Mesendoderm (in vitro differentiated cells): ENCODE data around the gene STEAP1B.
"Not testable (repeated sequence)": the region's sequence is repeated elsewhere in the genome, so short reads cannot be mapped to it uniquely, and the experiment has no call there.

Experiments
- DNase-seq: peaks from one replicate; pipeline ENCODE4 v3.0.0; 2013
- H2AK5ac ChIP-seq: 2 replicates; pipeline ENCODE4 v1.6.1; 2013; ENCODE audit warnings: low read length, inconsistent platforms
- H2BK120ac ChIP-seq: 2 replicates; pipeline ENCODE4 v1.6.1; 2013; ENCODE audit warnings: low read depth, mild to moderate bottlenecking, low read length, moderate library complexity, mixed read lengths
- H2BK15ac ChIP-seq: replicated peaks from 2 replicates; pipeline ENCODE4 v1.6.1; 2013; ENCODE audit warnings: low read depth, mild to moderate bottlenecking, moderate library complexity
- H2BK5ac ChIP-seq: 2 replicates; pipeline ENCODE4 v1.6.1; 2013; ENCODE audit warnings: low read length, inconsistent platforms
- H3K18ac ChIP-seq: 2 replicates; pipeline ENCODE4 v1.6.1; 2013; ENCODE audit warnings: mild to moderate bottlenecking, low read length, mixed read lengths
- H3K23ac ChIP-seq: one replicate; pipeline ENCODE4 v1.6.1; 2013; ENCODE audit warnings: low read length
- H3K27ac ChIP-seq: 2 replicates; pipeline ENCODE4 v1.5.1; 2013; ENCODE audit warnings: low read depth, mild to moderate bottlenecking, inconsistent platforms, low read length, moderate library complexity
- H3K27me3 ChIP-seq: 2 replicates; pipeline ENCODE4 v1.6.1; 2013; ENCODE audit warnings: low read length, control low read depth, mild to moderate bottlenecking, inconsistent platforms; ENCODE audit not compliant: insufficient read depth, poor library complexity
- H3K36me3 ChIP-seq: 2 replicates; pipeline ENCODE4 v1.6.1; 2013; ENCODE audit warnings: low read length, inconsistent platforms; ENCODE audit not compliant: control insufficient read depth, insufficient read depth
- H3K4ac ChIP-seq: one replicate; pipeline ENCODE4 v1.6.1; 2013; ENCODE audit warnings: low read depth, mild to moderate bottlenecking, low read length, moderate library complexity
- H3K4me1 ChIP-seq: 2 replicates; pipeline ENCODE4 v1.6.1; 2013; ENCODE audit warnings: low read depth, low read length, inconsistent platforms; ENCODE audit not compliant: control insufficient read depth
- H3K4me2 ChIP-seq: 2 replicates; pipeline ENCODE4 v1.6.1; 2013; ENCODE audit warnings: low read length
- H3K4me3 ChIP-seq: 2 replicates; pipeline ENCODE4 v1.5.1; 2013; ENCODE audit warnings: mild to moderate bottlenecking, low read length
- H3K56ac ChIP-seq: one replicate; pipeline ENCODE4 v1.6.1; 2013; ENCODE audit warnings: low read length
- H3K79me1 ChIP-seq: 2 replicates; pipeline ENCODE4 v1.6.1; 2013; ENCODE audit warnings: low read length, inconsistent platforms
- H3K79me2 ChIP-seq: 2 replicates; pipeline ENCODE4 v1.6.1; 2013; ENCODE audit warnings: mild to moderate bottlenecking, low read length; ENCODE audit not compliant: control insufficient read depth, insufficient read depth
- H3K9ac ChIP-seq: 2 replicates; pipeline ENCODE4 v1.6.1; 2013; ENCODE audit warnings: low read length, inconsistent platforms
- H4K5ac ChIP-seq: one replicate; pipeline ENCODE4 v1.6.1; 2013; ENCODE audit warnings: low read length
- H4K8ac ChIP-seq: one replicate; pipeline ENCODE4 v1.6.1; 2013; ENCODE audit warnings: low read depth, mild to moderate bottlenecking, control low read depth, low read length, moderate library complexity
- WGBS: extraction: QIAGEN DNeasy Blood & Tissue Kit; methylation state at CpG from one replicate; pipeline ENCODE4 v1.1.7; 2013; ENCODE audit warnings: low lambda C conversion rate, missing lambda C conversion rate; ENCODE audit not compliant: insufficient coverage; ENCODE audit errors: extremely low coverage; 5-methylcytosine and 5-hydroxymethylcytosine counted together

STEAP1B gene

DNA sequence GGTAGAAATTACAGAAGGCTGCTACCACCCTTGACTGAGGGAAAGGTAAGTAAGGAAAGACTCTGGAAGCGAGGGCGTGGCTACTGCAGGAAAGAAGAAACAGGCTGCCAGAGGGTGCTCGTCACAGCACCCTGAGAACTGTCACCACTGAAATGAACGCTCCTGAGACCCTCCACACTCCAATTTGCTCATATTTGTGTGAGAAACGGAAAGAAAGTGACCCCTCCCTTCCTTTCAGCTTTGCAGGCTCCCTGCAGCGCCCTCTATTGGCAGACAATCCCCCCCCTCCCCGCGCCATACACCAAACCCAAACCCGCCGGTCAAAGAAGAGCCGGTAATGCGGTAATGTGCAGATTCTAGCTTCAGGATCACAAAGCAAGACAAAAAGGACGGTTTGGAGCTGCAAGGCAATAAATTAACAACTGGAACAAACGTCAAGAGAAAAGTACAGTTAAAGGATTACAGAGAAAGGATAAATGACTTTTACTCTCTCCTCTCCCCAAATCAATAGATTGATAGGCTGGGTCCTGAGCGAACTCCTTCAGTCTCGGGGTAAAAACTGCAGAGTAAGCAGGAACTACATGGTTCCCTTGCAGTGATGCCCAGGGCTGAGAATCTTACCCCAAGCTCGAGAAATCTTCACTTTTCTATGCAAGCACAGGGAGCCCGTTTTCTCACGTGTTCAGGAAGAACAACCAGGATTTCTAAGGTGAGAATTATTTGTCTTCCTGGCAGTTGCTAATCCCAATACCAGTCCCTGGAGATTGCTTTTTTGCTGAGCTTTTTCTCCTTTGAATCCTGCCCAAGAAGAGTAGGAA, 47.6 kb downstream of the STEAP1B start:
- peak overlapping the region; percentile 59 for H3K56ac ChIP-seq
- H2BK5ac ChIP-seq: no peak overlapping the region
- no peaks in the 10 kb centered on the region for H3K79me2 ChIP-seq
- no CpG with 5 or more reads among the region's 19 CpGs for WGBS
- H3K4me2 ChIP-seq: peak overlapping the region; percentile 19
- no peaks in the 10 kb centered on the region for H3K36me3 ChIP-seq
- peak; percentile 85 for DNase-seq
- no peak overlapping the region for H2AK5ac ChIP-seq
- no peak overlapping the region for H4K8ac ChIP-seq
- H3K4me1 ChIP-seq: peaks cover 3% of the 10 kb centered on the region
- H2BK120ac ChIP-seq: no peak overlapping the region
- peak overlapping the region; percentile 4 for H3K4ac ChIP-seq
- peak overlapping the region; percentile 17 for H3K27ac ChIP-seq
- H3K18ac ChIP-seq: peak overlapping the region; percentile 34
- peak overlapping the region; percentile 29 for H3K9ac ChIP-seq
- no peaks in the 10 kb centered on the region for H3K79me1 ChIP-seq
- H4K5ac ChIP-seq: no peak overlapping the region
- no peak overlapping the region for H2BK15ac ChIP-seq
- H3K4me3 ChIP-seq: no peak overlapping the region
- H3K27me3 ChIP-seq: no peaks in the 10 kb centered on the region
- no peak overlapping the region for H3K23ac ChIP-seq

DNA sequence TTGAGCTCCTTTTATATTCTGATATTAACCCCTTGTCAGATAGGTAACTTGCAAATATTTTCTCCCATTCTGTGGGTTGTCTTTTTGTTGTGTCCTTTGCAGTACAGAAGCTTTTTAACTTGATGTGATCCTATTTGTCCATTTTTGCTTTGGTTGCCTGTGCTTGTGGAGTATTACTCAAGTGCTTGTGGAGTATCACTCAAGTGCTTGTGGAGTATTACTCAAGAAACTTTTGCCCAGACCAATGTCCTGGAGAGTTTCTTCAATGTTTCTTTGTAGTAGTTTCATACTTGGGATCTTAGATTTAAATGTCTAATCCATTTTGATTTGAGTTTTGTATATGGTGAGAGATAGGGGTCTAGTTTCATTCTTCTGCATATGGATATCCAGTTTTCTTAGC, 50.0 kb downstream of the STEAP1B start:
- not testable (repeated sequence) for H3K79me1 ChIP-seq, H3K79me2 ChIP-seq, H3K4me1 ChIP-seq, H3K9ac ChIP-seq, H2BK120ac ChIP-seq, H2BK15ac ChIP-seq, H3K18ac ChIP-seq, H2BK5ac ChIP-seq, H3K4me3 ChIP-seq, H3K4ac ChIP-seq, H3K27me3 ChIP-seq, H3K27ac ChIP-seq, H4K8ac ChIP-seq, DNase-seq, H2AK5ac ChIP-seq, H3K23ac ChIP-seq, H4K5ac ChIP-seq, H3K56ac ChIP-seq, H3K36me3 ChIP-seq, H3K4me2 ChIP-seq

DNA sequence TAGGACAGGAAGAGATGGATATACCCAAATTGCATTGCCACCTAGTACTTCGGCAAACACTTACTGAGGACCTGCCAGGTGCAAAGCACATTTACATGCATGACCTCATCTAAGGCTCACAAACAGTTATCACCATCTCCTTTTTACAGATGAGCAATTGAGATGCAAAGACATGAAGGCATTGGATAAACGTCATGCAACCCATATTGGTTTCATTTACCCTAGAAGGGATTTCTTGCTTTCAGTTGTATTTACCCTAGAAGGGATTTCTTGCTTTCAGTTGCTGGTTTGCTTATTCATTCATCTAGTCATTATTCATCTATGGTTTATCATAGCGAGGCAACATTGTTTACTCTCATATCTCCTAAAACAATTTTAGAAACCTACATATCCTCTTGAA, 52.2 kb downstream of the STEAP1B start:
- H2BK5ac ChIP-seq: no peak overlapping the region
- WGBS: no CpG with 5 or more reads among the region's 3 CpGs
- no peak overlapping the region for H3K4ac ChIP-seq
- no peaks in the 10 kb centered on the region for H3K79me2 ChIP-seq
- H3K4me1 ChIP-seq: peaks cover 2% of the 10 kb centered on the region
- H2BK15ac ChIP-seq: no peak overlapping the region
- no peak overlapping the region for H3K56ac ChIP-seq
- no peak overlapping the region for H4K8ac ChIP-seq
- no peak overlapping the region for H3K18ac ChIP-seq
- H3K79me1 ChIP-seq: no peaks in the 10 kb centered on the region
- H2AK5ac ChIP-seq: no peak overlapping the region
- H3K27ac ChIP-seq: no peak overlapping the region
- H3K23ac ChIP-seq: no peak overlapping the region
- H2BK120ac ChIP-seq: no peak overlapping the region
- no peak for DNase-seq
- H4K5ac ChIP-seq: no peak overlapping the region
- no peak overlapping the region for H3K4me2 ChIP-seq
- no peaks in the 10 kb centered on the region for H3K27me3 ChIP-seq
- H3K9ac ChIP-seq: no peak overlapping the region
- no peak overlapping the region for H3K4me3 ChIP-seq
- H3K36me3 ChIP-seq: no peaks in the 10 kb centered on the region

DNA sequence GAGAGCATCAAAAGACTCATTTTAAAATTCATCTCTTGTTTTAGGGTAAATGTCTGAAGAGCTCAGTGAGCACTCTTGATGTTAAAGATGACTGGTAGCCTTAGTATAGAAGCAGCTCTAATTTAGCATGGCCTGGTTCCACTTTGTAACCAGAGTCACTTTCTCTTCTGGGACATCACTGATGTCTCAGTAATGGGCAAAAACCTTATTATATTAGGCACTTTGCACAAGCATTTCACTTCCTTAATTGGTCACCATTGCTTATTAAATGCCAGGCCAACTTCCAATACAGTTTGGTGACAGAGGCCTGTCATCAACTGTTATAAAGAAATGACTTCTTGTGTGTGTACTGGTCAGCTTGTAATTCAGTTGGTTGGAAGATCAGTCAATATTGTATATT, 53.0 kb downstream of the STEAP1B start:
- Histone ChIP-seq H2BK15ac (no peak overlapping the region), H4K8ac (no peak overlapping the region), H3K27ac (no peak overlapping the region), H3K4me2 (no peak overlapping the region), H4K5ac (no peak overlapping the region), H3K56ac (no peak overlapping the region), H3K9ac (no peak overlapping the region), H3K27me3 (no peaks in the 10 kb centered on the region), H3K4ac (no peak overlapping the region), H3K36me3 (no peaks in the 10 kb centered on the region), H3K23ac (no peak overlapping the region), H2BK120ac (no peak overlapping the region), H3K4me3 (no peak overlapping the region), H3K4me1 (peaks cover 4% of the 10 kb centered on the region), H2AK5ac (no peak overlapping the region), H3K18ac (no peak overlapping the region), H2BK5ac (no peak overlapping the region), H3K79me2 (no peaks in the 10 kb centered on the region), H3K79me1 (no peaks in the 10 kb centered on the region)
- DNase-seq: no peak

DNA sequence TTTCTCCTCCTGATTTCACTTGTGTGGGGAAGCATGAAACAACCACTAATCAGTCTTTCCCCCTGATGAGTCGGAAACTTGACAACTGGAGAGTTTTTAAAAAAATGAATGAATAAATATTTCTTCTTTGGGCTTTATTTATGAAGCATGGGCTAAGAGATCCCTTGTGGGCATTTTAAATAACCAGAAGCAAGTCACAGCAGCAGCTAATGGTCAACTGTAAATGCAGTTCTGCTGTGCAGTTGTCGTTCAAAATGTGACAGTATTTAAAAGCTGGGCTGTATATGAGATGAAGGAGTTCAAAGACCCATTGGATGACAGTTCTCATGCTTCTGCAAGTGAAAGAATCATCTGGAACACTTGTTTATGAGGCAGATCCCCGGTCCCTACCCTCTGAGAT, 54.1 kb downstream of the STEAP1B start:
- WGBS: no CpG with 5 or more reads among the region's 3 CpGs
- H3K4me1 ChIP-seq: peaks cover 4% of the 10 kb centered on the region
- no peaks in the 10 kb centered on the region for H3K36me3 ChIP-seq
- H3K79me2 ChIP-seq: no peaks in the 10 kb centered on the region
- H3K23ac ChIP-seq: no peak overlapping the region
- no peak overlapping the region for H2AK5ac ChIP-seq
- H3K4me2 ChIP-seq: no peak overlapping the region
- H2BK15ac ChIP-seq: no peak overlapping the region
- no peak overlapping the region for H3K9ac ChIP-seq
- no peak overlapping the region for H2BK120ac ChIP-seq
- no peaks in the 10 kb centered on the region for H3K27me3 ChIP-seq
- no peak overlapping the region for H3K27ac ChIP-seq
- no peak overlapping the region for H3K4me3 ChIP-seq
- no peak for DNase-seq
- no peak overlapping the region for H3K56ac ChIP-seq
- no peak overlapping the region for H4K8ac ChIP-seq
- H4K5ac ChIP-seq: no peak overlapping the region
- no peak overlapping the region for H2BK5ac ChIP-seq
- H3K79me1 ChIP-seq: no peaks in the 10 kb centered on the region
- no peak overlapping the region for H3K4ac ChIP-seq
- no peak overlapping the region for H3K18ac ChIP-seq

DNA sequence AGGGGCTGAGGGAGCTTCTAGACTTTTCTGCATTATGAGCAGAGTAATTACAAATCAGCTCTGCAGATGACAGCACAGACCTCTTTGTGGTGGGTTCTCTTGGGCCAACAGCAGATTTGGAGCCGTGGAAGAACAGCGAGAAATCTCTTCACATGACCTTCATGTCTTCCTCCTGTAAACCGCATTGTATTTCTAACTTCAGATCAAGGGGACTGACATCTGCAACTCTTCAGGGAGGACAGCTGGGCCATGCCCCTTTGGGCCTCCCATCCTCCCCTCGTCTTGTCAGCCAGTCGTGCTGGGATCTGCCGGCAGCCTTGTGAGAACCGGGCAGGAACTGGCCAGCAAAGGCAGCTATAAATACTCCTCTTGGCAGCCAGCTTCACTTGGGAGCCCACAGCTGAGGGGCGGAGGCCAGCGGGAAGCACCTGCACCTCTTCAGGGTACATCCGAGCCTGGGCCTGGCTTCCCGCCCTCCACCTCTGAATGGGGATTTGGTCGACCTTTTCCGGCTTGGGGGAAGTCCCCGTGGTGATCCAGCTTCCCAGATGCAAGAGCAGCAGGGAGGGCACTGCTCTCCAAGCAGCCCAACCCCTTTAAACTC, 54.7 kb downstream of the STEAP1B start:
- Histone ChIP-seq H3K4me1 (peaks cover 4% of the 10 kb centered on the region), H3K4me2 (no peak overlapping the region), H2BK120ac (no peak overlapping the region), H3K18ac (no peak overlapping the region), H3K79me2 (no peaks in the 10 kb centered on the region), H3K9ac (no peak overlapping the region), H4K8ac (no peak overlapping the region), H2BK5ac (no peak overlapping the region), H3K4me3 (no peak overlapping the region), H3K36me3 (no peaks in the 10 kb centered on the region), H4K5ac (no peak overlapping the region), H3K79me1 (no peaks in the 10 kb centered on the region), H3K56ac (no peak overlapping the region), H3K27me3 (no peaks in the 10 kb centered on the region), H2BK15ac (no peak overlapping the region), H3K4ac (no peak overlapping the region), H2AK5ac (no peak overlapping the region), H3K23ac (no peak overlapping the region), H3K27ac (no peak overlapping the region)
- DNase-seq: no peak
- no CpG with 5 or more reads among the region's 14 CpGs for WGBS
